GM19240 (cell line): ENCODE measurements around the gene LYPD3.
"Not testable (repeated sequence)": the region's sequence is repeated elsewhere in the genome, so short reads cannot be mapped to it uniquely, and the experiment has no call there.

ENCODE experiments used
- DNase-seq: peaks from one replicate; pipeline ENCODE4 v3.0.0; 2011; ENCODE audit warnings: low spot score; ENCODE audit not compliant: insufficient read length

The LYPD3 gene

DNA sequence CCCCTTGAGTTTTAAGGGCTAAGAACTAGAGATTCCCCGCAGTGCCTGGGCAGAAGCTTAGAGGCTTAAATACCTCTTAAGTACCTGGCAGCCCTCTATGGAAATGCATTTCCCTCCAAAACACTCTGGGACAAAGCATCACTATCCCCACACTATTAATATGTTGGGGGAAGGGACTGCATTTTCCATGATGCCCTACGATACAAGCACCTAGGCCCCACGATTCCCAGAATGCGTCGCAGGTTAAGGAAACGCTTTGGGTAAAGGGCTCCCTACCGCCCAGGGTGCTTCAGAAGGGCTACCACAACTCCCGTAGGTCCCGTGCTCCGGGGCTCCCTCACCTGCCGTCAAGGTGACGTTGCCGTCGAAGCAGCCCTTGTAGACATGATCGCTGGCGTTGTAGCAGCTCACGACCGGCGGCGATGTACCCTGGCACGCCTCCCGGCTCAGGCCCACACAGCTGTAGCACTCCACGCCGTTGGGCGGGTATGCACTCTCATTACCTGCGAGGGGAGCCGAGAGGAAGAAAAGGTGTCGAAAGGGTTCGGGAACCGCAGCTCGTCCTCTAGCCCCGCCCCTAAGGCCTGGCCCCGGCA lies 2.5 kb downstream of the LYPD3 start:
- DNase-seq: no peak

GRCh38 chr19:43462383-43462782 lies 3.0 kb downstream of the LYPD3 start:
- no peak for DNase-seq

- DNase-seq: no peak
Measured at GRCh38 chr19:43461303-43461702, 4.1 kb downstream of the LYPD3 start.

DNA sequence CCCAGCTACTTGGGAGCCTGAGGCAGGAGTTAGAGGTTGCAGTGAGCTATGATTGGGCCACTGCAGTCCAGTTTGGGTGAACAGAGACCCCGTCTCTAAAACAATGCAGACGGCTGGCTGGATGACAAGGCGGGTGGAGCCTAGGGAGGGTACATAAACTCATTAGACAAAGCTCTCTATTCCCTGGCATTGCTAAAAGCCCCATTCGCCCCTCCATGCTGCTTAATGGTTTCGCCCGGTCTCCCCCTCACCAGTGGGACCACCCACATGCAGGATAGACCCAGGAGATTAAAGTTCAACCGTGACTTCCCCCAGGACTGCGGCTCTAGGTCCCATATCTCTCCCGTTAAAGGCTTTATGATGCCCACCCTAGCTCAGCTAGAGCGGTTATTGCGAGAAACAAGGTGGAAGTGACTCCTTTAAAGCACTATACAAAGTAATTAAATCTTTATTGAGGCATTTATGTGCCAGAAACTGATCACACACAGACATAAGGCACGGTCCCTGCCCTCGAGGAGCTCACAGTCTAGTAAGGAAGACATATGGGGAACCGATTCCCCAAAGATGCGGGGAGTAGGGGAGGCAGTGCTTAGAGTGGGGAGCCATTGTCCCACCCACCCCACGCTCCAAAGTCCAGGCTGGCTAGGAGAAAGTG lies 4.9 kb downstream of the LYPD3 start:
- DNase-seq: no peak

DNA sequence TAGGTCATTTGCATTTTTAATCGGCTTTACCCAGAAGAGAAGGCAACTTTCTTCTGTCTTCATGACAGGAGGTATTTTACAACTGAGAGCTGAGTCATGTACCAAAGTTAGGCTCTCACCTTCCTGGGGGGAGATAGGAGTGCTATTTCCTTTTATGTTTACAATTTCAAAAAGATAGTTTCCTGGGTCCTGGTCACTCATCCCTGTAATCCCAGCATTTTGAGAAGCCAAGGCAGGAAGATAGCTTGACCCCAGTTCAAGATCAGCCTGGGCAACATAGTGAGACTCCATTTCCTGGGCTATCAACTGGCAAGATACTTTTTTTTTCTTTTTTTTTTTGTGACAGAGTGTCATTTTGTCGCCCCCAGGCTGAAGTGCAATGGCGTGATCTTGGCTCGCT lies 7.6 kb downstream of the LYPD3 start:
- DNase-seq: no peak

GRCh38 chr19:43455321-43456113 lies 9.9 kb downstream of the LYPD3 start:
- DNase-seq: no peak

- no peak for DNase-seq
Measured at GRCh38 chr19:43454031-43454430, 11.4 kb downstream of the LYPD3 start.

GRCh38 chr19:43452582-43452981 lies 12.8 kb downstream of the LYPD3 start:
- no peak for DNase-seq

DNA sequence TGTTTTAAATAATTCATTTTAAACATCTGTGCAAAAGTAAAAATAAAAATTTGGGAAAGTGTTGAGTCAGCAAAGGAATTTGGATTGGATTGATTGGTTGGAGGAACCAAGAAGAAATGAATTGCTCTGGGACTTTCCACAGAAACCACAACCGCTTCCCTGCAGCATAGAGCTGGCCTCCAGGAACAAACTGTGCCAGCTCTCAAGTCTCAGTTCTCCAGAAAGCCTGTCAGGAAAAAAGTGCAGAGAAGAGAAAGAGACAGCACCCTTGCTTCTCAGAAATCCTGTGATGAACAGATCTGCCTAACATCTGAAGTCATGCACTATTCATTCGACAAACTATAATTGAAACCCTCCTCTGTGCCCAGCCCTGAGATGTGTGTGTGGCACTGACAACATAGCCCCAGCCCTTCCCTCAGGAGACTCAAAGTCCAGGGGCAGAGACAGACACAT lies 14.8 kb downstream of the LYPD3 start:
- no peak for DNase-seq

DNA sequence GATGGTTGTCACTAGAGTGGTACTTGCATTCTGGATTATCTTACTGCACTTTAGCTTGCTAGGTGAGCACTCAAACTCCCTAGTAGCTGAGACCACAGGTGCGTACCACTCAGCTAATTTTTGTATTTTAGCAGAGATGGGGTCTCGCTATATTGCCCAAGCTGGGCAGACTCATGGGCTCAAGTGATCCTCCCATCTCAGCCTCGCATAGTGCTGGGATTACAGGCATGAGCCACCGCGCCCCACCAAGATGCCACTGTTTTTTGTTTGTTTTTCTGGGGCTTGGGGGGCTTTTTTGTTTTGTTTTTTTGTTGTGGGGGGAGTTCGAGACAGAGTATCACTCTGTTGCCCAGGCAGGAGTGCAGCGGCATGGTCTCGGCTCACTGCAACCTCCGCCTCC lies 17.8 kb downstream of the LYPD3 start:
- DNase-seq: no peak

DNA sequence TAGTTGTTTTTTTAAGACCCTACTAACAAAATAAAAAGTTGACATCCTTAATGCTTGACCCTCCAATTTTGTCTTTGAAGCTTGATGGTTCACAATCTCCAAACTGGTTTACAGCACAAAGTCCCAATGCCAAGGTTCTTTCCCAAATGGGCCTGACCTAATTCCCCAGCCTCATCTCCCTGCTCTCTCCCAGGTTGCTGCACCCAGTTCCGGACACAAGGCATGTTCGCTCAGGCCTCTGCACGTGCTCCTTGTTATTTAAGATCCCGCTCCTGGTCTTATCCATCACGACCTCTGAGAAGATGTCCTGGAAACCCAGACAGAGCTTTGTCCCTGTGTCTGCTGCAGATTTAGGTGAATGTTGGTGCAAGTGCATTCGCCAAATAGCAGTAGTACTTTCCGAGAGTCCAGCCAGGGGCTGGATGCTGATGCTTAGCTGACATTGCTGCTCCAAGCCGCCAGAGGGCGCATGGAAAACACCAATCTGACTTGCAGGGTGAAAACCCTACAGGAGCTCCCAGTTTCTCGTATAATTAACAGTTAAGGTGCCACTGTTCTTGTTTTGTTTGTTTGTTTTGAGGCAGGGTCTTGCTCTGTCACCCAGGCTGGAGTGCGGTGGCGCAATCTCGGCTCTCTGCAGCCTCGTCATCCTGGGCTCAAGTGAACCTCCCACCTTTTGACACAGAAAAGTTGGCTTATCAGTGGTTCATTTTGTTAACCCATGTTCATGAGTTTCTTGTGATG lies 18.5 kb downstream of the LYPD3 start:
- DNase-seq: peak; percentile 62

GRCh38 chr19:43445426-43445825 lies 20.0 kb downstream of the LYPD3 start:
- no peak for DNase-seq

DNA sequence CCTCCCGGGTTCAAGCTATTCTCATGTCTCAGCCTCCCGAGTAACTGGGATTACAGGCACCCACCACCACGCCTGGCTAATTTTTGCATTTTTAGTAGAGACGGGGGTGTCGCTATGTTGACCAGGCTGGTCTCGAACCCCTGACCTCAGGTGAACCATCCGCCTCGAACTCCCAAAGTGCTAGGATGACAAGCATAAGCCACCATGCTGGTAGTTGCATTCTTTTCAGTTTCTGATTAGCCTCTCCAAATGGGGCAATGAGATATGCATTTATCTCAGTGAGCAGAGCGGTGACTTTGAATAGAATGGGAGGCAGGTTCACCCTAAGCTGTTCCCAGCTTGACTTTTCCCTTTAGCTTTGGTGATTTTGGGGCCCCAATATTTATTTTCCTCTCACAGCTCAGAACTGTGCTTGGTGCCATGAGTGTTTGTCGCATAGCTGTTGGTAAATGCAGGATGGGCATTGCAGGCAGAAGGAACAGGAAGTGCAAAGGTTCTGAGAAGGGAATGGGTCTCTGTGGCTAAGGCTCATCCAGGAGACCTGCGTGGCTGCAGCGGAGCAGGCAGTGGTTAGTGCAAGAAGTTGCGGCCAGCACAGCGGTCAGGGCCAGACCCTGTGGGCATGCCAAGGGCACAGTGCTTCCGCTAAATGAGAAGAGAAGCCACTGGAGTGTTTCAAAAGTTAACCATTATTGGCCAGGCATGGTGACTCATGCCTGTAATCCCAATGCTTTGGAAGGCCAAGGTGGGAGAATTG lies 20.7 kb downstream of the LYPD3 start:
- DNase-seq: no peak

GRCh38 chr19:43444091-43444490 lies 21.3 kb downstream of the LYPD3 start:
- DNase-seq: not testable (repeated sequence)

DNA sequence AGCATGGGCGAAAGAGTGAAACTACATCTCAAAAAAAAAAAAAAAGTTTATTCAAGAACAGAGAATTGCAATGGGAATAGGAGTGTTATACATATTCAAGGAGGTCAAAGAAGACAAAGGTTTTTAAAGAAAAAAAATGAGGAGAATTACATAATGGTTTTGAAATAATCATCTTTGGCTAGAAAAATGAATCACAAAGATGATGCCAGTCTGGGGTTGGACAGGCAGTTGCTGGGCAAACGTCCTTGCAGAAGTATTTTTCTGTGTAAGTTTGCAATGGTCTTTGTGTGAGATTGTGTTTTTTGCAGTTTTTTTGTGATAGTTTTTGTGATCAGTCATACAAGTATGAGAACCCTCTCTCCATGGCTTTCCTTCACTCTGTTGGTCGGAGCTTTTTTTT lies 23.7 kb downstream of the LYPD3 start:
- no peak for DNase-seq

DNA sequence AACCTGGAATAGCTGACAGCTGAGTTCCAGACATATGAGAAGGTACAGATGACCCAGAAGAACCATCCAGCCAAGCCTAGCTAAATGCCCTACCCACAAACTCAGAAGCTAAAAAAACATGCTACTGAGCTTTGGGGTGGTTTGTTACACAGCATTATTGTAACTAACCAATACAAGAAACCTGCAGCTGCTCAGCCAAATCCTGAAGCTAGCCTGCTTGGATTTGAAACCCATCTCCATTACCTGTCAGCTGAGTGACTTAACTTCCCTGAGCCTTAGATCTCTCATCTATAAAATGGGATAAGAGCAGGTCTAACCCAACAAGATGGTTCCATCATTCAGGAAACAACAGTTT lies 25.7 kb downstream of the LYPD3 start:
- DNase-seq: no peak

DNA sequence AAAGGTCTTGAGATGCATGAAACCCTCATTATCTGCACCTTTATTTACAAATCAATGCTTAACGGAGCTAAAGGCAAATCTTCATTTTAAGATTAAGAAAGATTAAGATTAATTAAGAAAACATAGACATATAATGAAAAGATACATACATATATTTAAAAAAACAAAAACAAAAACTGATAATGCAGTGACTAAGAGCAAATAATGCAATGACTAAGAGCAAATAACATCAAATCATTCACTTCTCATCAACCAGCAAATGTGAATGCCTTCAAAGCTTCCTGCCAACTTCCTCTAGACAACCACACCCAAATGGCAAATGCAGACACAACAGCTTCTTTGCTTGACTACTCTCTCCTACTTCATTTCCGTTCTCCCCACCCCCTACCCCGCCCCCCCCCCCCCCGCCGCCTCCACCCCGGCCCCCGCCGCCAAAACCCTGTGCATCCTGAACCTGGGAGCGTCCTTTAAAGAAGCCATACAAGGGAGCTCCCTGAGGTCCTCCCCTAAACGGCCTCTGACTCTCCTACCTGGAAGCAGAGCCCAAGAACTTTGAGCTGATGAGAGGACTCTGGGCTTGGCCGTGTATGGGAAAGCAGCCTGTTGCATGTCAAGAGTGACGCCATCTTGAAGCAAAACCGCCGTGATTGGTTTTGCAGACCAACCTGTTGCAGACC lies 26.2 kb downstream of the LYPD3 start:
- DNase-seq: no peak

DNA sequence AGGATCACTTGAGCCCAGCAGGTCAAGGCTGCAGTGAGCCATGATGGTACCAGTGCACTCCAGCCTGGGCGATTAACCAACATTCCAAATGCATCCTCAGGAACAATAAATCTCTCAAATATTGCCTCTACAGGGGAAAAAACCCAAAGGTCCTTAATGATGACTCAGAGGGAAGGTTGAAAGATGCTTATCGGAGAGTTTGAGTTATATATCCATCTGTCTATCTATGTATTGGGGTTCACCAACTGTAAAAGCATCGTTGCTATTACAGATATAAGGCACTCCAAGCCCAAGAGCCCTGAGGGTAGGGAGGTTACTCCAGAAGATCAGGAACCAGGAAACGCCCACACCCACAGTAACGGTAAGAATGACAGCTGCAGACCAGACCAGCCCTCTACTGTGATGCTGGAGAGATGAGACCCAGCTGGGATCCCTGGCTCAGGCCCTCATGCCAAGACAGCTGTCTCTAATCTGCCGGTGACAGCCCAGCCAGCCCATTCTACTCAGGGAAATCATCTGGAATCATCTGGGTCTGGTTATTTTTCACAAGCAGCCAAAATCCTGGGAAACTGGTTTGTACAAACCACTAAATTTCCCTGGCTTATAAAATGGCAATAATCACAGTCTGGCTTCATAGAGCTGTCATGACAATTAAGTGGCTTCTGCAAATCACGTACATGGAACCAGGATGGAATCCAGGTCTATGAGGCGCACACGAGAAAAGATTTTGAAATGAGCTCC lies 26.9 kb downstream of the LYPD3 start:
- DNase-seq: no peak

GRCh38 chr19:43437712-43438111 lies 27.7 kb downstream of the LYPD3 start:
- DNase-seq: no peak

DNA sequence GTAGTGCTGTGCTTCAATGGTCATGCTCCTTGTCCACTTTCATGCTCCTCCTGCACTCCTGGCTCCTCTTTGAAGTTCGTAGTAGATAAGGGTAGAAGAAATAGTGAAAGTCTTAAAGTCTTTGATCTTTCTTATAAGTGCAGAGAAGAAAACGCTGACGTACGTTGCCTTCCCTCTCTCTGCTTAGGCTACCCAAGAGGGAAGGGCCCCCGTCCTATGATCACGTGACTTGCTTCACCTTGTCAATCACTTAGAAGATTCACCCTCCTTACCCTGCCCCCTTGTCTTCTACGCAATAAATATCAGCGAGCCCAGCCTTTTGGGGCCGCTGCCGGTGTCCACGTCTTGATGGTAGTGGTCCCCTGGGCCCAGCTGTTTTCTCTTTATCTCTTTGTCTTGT lies 28.1 kb downstream of the LYPD3 start:
- not testable (repeated sequence) for DNase-seq
